ENCODE results near the gene FGR.

FGR gene

GRCh38 chr1:27600498-27601175 lies 34.3 kb downstream of the FGR start:
- DNase-seq: no peak

GRCh38 chr1:27599605-27600497 lies 35.1 kb downstream of the FGR start:
- no peak for DNase-seq

- DNase-seq: no peak
Measured at GRCh38 chr1:27598902-27599528, 36.0 kb downstream of the FGR start.

- DNase-seq: no peak
Measured at GRCh38 chr1:27598295-27598687, 36.7 kb downstream of the FGR start.

GRCh38 chr1:27597516-27598294 lies 37.3 kb downstream of the FGR start:
- DNase-seq: no peak

- no peak for DNase-seq
Measured at GRCh38 chr1:27596986-27597385, 38.0 kb downstream of the FGR start.

- no peak for DNase-seq
Measured at GRCh38 chr1:27596261-27596660, 38.7 kb downstream of the FGR start.

GRCh38 chr1:27595597-27595996 lies 39.4 kb downstream of the FGR start:
- peak in 1 of 5 experiments; percentile 20 for DNase-seq

GRCh38 chr1:27594564-27595510 lies 40.1 kb downstream of the FGR start:
- peak in 1 of 5 experiments; percentile 39 for DNase-seq

GRCh38 chr1:27593678-27594563 lies 41.1 kb downstream of the FGR start:
- no peak for DNase-seq

GRCh38 chr1:27592931-27593677 lies 41.9 kb downstream of the FGR start:
- DNase-seq: no peak

GRCh38 chr1:27592232-27592930 lies 42.6 kb downstream of the FGR start:
- DNase-seq: no peak

GRCh38 chr1:27591622-27592021 lies 43.4 kb downstream of the FGR start:
- DNase-seq: no peak

GRCh38 chr1:27590917-27591508 lies 44.0 kb downstream of the FGR start:
- DNase-seq: no peak

- DNase-seq: no peak
Measured at GRCh38 chr1:27589841-27590426, 45.1 kb downstream of the FGR start.

GRCh38 chr1:27589441-27589840 lies 45.5 kb downstream of the FGR start:
- no peak for DNase-seq

- no peak for DNase-seq
Measured at GRCh38 chr1:27588256-27589232, 46.4 kb downstream of the FGR start.

All from T-helper 2 cell (primary cell).